SK-N-SH treated with all-trans-retinoic acid at 6 μM for 48 hours (cell line): ENCODE data around the gene KIFC3.

Experiments
- SNAI2 ChIP-seq: fragments of 250-450 bp; sonication (Bioruptor Pico); IDR thresholded peaks from 2 replicates; pipeline ENCODE4 v1.5.0; 2020; ENCODE audit warnings: mild to moderate bottlenecking, moderate library complexity
- ZFP3 ChIP-seq: fragments of 250-450 bp; sonication (Bioruptor Pico); IDR thresholded peaks from 2 replicates; pipeline ENCODE4 v1.5.0; 2020; ENCODE audit warnings: mild to moderate bottlenecking, moderate library complexity
- TF ChIP-seq, protein P1 (sequence below): fragments of 250-450 bp; sonication (Bioruptor Pico); IDR thresholded peaks from 2 replicates; pipeline ENCODE4 v1.8.0; 2020; ENCODE audit warnings: mild to moderate bottlenecking, moderate library complexity, borderline replicate concordance
- TF ChIP-seq, protein P2 (sequence below): fragments of 250-450 bp; sonication (Bioruptor Pico); IDR thresholded peaks from 2 replicates; pipeline ENCODE4 v1.5.1; 2021; ENCODE audit warnings: mild to moderate bottlenecking, moderate library complexity

DNA sequence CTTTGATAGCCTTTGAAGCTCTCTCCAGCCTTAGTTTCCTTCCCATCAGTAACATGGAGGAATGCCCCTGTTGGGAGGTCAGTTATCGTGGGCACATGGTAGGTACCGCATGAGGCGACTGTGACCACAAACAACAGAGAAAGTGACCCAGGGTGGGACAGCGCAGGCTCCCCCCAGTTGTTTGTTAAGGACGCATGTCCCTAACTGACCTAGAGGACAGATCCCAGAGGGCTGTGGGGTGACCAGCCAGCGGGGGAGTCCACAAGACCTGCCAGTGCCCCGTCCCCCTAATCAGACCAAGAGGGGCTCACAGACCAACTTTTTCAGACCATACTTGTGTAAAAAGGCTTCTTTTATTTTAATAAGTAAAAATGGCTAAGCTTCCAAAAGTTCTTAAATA lies 44.4 kb downstream of the KIFC3 start:
- TF ChIP-seq, protein P1, sequence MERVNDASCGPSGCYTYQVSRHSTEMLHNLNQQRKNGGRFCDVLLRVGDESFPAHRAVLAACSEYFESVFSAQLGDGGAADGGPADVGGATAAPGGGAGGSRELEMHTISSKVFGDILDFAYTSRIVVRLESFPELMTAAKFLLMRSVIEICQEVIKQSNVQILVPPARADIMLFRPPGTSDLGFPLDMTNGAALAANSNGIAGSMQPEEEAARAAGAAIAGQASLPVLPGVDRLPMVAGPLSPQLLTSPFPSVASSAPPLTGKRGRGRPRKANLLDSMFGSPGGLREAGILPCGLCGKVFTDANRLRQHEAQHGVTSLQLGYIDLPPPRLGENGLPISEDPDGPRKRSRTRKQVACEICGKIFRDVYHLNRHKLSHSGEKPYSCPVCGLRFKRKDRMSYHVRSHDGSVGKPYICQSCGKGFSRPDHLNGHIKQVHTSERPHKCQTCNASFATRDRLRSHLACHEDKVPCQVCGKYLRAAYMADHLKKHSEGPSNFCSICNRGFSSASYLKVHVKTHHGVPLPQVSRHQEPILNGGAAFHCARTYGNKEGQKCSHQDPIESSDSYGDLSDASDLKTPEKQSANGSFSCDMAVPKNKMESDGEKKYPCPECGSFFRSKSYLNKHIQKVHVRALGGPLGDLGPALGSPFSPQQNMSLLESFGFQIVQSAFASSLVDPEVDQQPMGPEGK (CRISPR knock-in tag), result no peak
- TF ChIP-seq SNAI2 (CRISPR knock-in tag) (no peak), ZFP3 (CRISPR knock-in tag) (no peak)
- TF ChIP-seq, protein P2, sequence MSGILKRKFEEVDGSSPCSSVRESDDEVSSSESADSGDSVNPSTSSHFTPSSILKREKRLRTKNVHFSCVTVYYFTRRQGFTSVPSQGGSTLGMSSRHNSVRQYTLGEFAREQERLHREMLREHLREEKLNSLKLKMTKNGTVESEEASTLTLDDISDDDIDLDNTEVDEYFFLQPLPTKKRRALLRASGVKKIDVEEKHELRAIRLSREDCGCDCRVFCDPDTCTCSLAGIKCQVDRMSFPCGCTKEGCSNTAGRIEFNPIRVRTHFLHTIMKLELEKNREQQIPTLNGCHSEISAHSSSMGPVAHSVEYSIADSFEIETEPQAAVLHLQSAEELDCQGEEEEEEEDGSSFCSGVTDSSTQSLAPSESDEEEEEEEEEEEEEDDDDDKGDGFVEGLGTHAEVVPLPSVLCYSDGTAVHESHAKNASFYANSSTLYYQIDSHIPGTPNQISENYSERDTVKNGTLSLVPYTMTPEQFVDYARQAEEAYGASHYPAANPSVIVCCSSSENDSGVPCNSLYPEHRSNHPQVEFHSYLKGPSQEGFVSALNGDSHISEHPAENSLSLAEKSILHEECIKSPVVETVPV (CRISPR knock-in tag), result no peak
